ENCODE measurements around the gene MICAL2. TPM values are rescaled to one million over a fixed set of nuclear protein-coding genes. Genes with fewer than 3 reads are reported as not detected.

MICAL2 gene
- total RNA-seq, 1 donor: 156 TPM

- no peak overlapping the region for H3K4me2 ChIP-seq (ENCODE audit: insufficient read depth, low read length)
- H2AFZ ChIP-seq (ENCODE audit: low read length): no peak overlapping the region
- no peaks in the 10 kb centered on the region for H4K20me1 ChIP-seq (ENCODE audit: insufficient read depth, low read length)
- H3K4me3 ChIP-seq (ENCODE audit: insufficient read depth, low read length): no peak overlapping the region
- peaks cover 96% of the 10 kb centered on the region for H3K36me3 ChIP-seq (ENCODE audit: insufficient read depth, low read length)
- no peaks in the 10 kb centered on the region for H3K9me3 ChIP-seq (ENCODE audit: low read depth, low read length)
- H3K27ac ChIP-seq (ENCODE audit: low read depth, low read length): peak overlapping the region; percentile 96
- no peak for TF ChIP-seq CTCF (IDR thresholded peaks at IDR 0.05; ENCODE audit: extremely low read depth, low read depth, low read length)
- H3K27me3 ChIP-seq (ENCODE audit: insufficient read depth, low read length): no peaks in the 10 kb centered on the region
- H3K4me1 ChIP-seq (ENCODE audit: insufficient read depth, low read length): peaks cover 42% of the 10 kb centered on the region
- no peak for DNase-seq (ENCODE audit: insufficient read length, low spot score, missing footprints)
- H3K79me2 ChIP-seq (ENCODE audit: insufficient read depth, low read length): peaks cover 50% of the 10 kb centered on the region
Observed at GRCh38 chr11:12238420-12238819, 128.0 kb downstream of the MICAL2 start.

- Histone ChIP-seq H3K4me1 (ENCODE audit: insufficient read depth, low read length) (peaks cover 32% of the 10 kb centered on the region), H3K4me3 (ENCODE audit: insufficient read depth, low read length) (no peak overlapping the region), H3K27me3 (ENCODE audit: insufficient read depth, low read length) (no peaks in the 10 kb centered on the region), H2AFZ (ENCODE audit: low read length) (no peak overlapping the region), H3K4me2 (ENCODE audit: insufficient read depth, low read length) (no peak overlapping the region), H4K20me1 (ENCODE audit: insufficient read depth, low read length) (no peaks in the 10 kb centered on the region), H3K9me3 (ENCODE audit: low read depth, low read length) (no peaks in the 10 kb centered on the region), H3K79me2 (ENCODE audit: insufficient read depth, low read length) (peaks cover 48% of the 10 kb centered on the region), H3K27ac (ENCODE audit: low read depth, low read length) (peak overlapping the region; percentile 96), H3K36me3 (ENCODE audit: insufficient read depth, low read length) (peaks cover 100% of the 10 kb centered on the region)
- DNase-seq (ENCODE audit: insufficient read length, low spot score, missing footprints): no peak
- TF ChIP-seq CTCF (IDR thresholded peaks at IDR 0.05; ENCODE audit: extremely low read depth, low read depth, low read length): no peak
Observed at GRCh38 chr11:12239396-12239795, 129.0 kb downstream of the MICAL2 start.

GRCh38 chr11:12239804-12240371 is 129.5 kb downstream of the MICAL2 start:
- Histone ChIP-seq H3K4me2 (ENCODE audit: insufficient read depth, low read length) (no peak overlapping the region), H3K79me2 (ENCODE audit: insufficient read depth, low read length) (peaks cover 47% of the 10 kb centered on the region), H2AFZ (ENCODE audit: low read length) (no peak overlapping the region), H3K36me3 (ENCODE audit: insufficient read depth, low read length) (peaks cover 100% of the 10 kb centered on the region), H3K4me1 (ENCODE audit: insufficient read depth, low read length) (peaks cover 32% of the 10 kb centered on the region), H3K4me3 (ENCODE audit: insufficient read depth, low read length) (no peak overlapping the region), H4K20me1 (ENCODE audit: insufficient read depth, low read length) (no peaks in the 10 kb centered on the region), H3K27ac (ENCODE audit: low read depth, low read length) (peak overlapping the region; percentile 96), H3K27me3 (ENCODE audit: insufficient read depth, low read length) (no peaks in the 10 kb centered on the region), H3K9me3 (ENCODE audit: low read depth, low read length) (no peaks in the 10 kb centered on the region)
- DNase-seq (ENCODE audit: insufficient read length, low spot score, missing footprints): no peak
- no peak for TF ChIP-seq CTCF (IDR thresholded peaks at IDR 0.05; ENCODE audit: extremely low read depth, low read depth, low read length)

GRCh38 chr11:12240677-12241076 is 130.3 kb downstream of the MICAL2 start:
- no peak overlapping the region for H3K4me2 ChIP-seq (ENCODE audit: insufficient read depth, low read length)
- peaks cover 100% of the 10 kb centered on the region for H3K36me3 ChIP-seq (ENCODE audit: insufficient read depth, low read length)
- no peaks in the 10 kb centered on the region for H3K27me3 ChIP-seq (ENCODE audit: insufficient read depth, low read length)
- H3K4me1 ChIP-seq (ENCODE audit: insufficient read depth, low read length): peaks cover 28% of the 10 kb centered on the region
- peak; percentile 36 for DNase-seq (ENCODE audit: insufficient read length, low spot score, missing footprints)
- H3K9me3 ChIP-seq (ENCODE audit: low read depth, low read length): no peaks in the 10 kb centered on the region
- TF ChIP-seq CTCF (IDR thresholded peaks at IDR 0.05; ENCODE audit: extremely low read depth, low read depth, low read length): no peak
- peaks cover 3% of the 10 kb centered on the region for H4K20me1 ChIP-seq (ENCODE audit: insufficient read depth, low read length)
- no peak overlapping the region for H2AFZ ChIP-seq (ENCODE audit: low read length)
- peaks cover 47% of the 10 kb centered on the region for H3K79me2 ChIP-seq (ENCODE audit: insufficient read depth, low read length)
- H3K27ac ChIP-seq (ENCODE audit: low read depth, low read length): peak overlapping the region; percentile 96
- no peak overlapping the region for H3K4me3 ChIP-seq (ENCODE audit: insufficient read depth, low read length)

Data from osteoblast (primary cell).